Fibroblast of lung (primary cell): ENCODE measurements around the gene ONECUT1. TPM values are rescaled to one million over a fixed set of nuclear protein-coding genes. Genes with fewer than 3 reads are reported as not detected.

Experiments used
- DNase-seq, 2 donors: peaks; one replicate each; pipeline versions ENCODE4 v3.0.0 to v3.0.0-alpha.2; 2010; ENCODE audit warnings: low read depth in 2 of 2
- H2AFZ ChIP-seq: 2 replicates; pipeline ENCODE4 v1.5.1; 2012; ENCODE audit warnings: low read length, control low read depth, inconsistent platforms
- H3K27ac ChIP-seq: 2 replicates; pipeline ENCODE4 v1.5.1; 2011; ENCODE audit warnings: low read length, control low read depth; ENCODE audit not compliant: insufficient read depth
- H3K27me3 ChIP-seq: 2 replicates; pipeline ENCODE4 v1.5.1; 2011; ENCODE audit warnings: mild to moderate bottlenecking, low read length; ENCODE audit not compliant: control insufficient read depth, insufficient read depth
- H3K36me3 ChIP-seq: 2 replicates; pipeline ENCODE4 v1.5.1; 2011; ENCODE audit warnings: low read length; ENCODE audit not compliant: control insufficient read depth, insufficient read depth
- H3K4me1 ChIP-seq: 2 replicates; pipeline ENCODE4 v1.5.1; 2011; ENCODE audit warnings: low read length; ENCODE audit not compliant: control insufficient read depth, insufficient read depth; ENCODE audit errors: extremely low read depth
- H3K4me2 ChIP-seq: 2 replicates; pipeline ENCODE4 v1.5.1; 2011; ENCODE audit warnings: low read length, control low read depth; ENCODE audit not compliant: insufficient read depth; ENCODE audit errors: extremely low read depth
- H3K4me3 ChIP-seq, 4 experiments: fragments of 200-600 bp in 1 of 4; sonication (generic) in 1 of 4; replicated peaks in 1 of 4; 2 replicates each; pipeline ENCODE4 v1.5.1; 2011 to 2016; ENCODE audit warnings: low read length in 4 of 4, low read depth in 3 of 4, mild to moderate bottlenecking in 3 of 4, control low read depth in 2 of 4, inconsistent platforms in 1 of 4, mixed read lengths in 1 of 4; ENCODE audit not compliant: insufficient read depth in 1 of 4; ENCODE audit errors: control extremely low read depth in 1 of 4
- H3K79me2 ChIP-seq: 2 replicates; pipeline ENCODE4 v1.5.1; 2012; ENCODE audit warnings: mild to moderate bottlenecking, low read length, inconsistent platforms; ENCODE audit not compliant: control insufficient read depth, insufficient read depth
- H3K9ac ChIP-seq: 2 replicates; pipeline ENCODE4 v1.5.1; 2011; ENCODE audit warnings: mild to moderate bottlenecking, low read length, control low read depth; ENCODE audit not compliant: insufficient read depth
- H3K9me3 ChIP-seq: 2 replicates; pipeline ENCODE4 v1.5.1; 2012; ENCODE audit warnings: low read depth, low read length; ENCODE audit not compliant: control insufficient read depth, insufficient read depth
- H4K20me1 ChIP-seq: 2 replicates; pipeline ENCODE4 v1.5.1; 2011; ENCODE audit warnings: low read length; ENCODE audit not compliant: control insufficient read depth, insufficient read depth; ENCODE audit errors: extremely low read depth
- CTCF ChIP-seq, 2 donors: IDR thresholded peaks in 1 of 2; conservative IDR thresholded peaks in 1 of 2; 1 replicate in 1 of 2; 2 replicates in 1 of 2; pipeline ENCODE4 v1.5.1; 2011 to 2012; ENCODE audit warnings: low read length in 2 of 2, control low read depth in 1 of 2, inconsistent platforms in 1 of 2, low read depth in 1 of 2, mild to moderate bottlenecking in 1 of 2
- EZH2 ChIP-seq: IDR thresholded peaks from 2 replicates; pipeline ENCODE4 v1.5.1; 2012; ENCODE audit warnings: low read length, control low read depth, mild to moderate bottlenecking; ENCODE audit errors: missing control alignments
- polyA plus RNA-seq, 2 donors: library from polyadenylated mRNA; depleted of rRNA in 1 of 2; stranded (reverse) in 1 of 2; unstranded in 1 of 2; fragments of >200 nt; gene quantifications; 2 replicates each; pipeline ENCODE4 v1.2.1, GENCODE V29; 2011 to 2012; ENCODE audit warnings: missing spikeins in 1 of 2
- total RNA-seq: library from RNA; depleted of rRNA; stranded (reverse); fragments of >200 nt; gene quantifications from 2 replicates; pipeline ENCODE4 v1.2.1, GENCODE V29; 2014

The ONECUT1 gene
- total and polyA plus RNA-seq, 2 donors (not counting 1 experiment from before 2014, with no cell fraction given): not detected

GRCh38 chr15:52709187-52709981, 80.8 kb downstream of the ONECUT1 start:
- H3K9me3 ChIP-seq: no peaks in the 10 kb centered on the region
- no peaks in the 10 kb centered on the region for H3K4me1 ChIP-seq
- no peak for DNase-seq
- no peaks in the 10 kb centered on the region for H3K79me2 ChIP-seq
- no peaks in the 10 kb centered on the region for H4K20me1 ChIP-seq
- H2AFZ ChIP-seq: no peak overlapping the region
- peak overlapping the region in 1 of 4 experiments; percentile 29 for H3K4me3 ChIP-seq
- no peaks in the 10 kb centered on the region for H3K36me3 ChIP-seq
- no peak overlapping the region for H3K27ac ChIP-seq
- H3K27me3 ChIP-seq: peaks cover 3% of the 10 kb centered on the region
- no peak overlapping the region for H3K4me2 ChIP-seq
- H3K9ac ChIP-seq: no peak overlapping the region
- TF ChIP-seq CTCF (conservative IDR thresholded peaks at IDR 0.05 in 1 of 2, IDR thresholded peaks at IDR 0.05 in 1 of 2; ENCODE audit: low read depth in 1 of 2, low read length in 2 of 2) (no peak), EZH2 (no peak)

Other genes starting within 250 kb of the ONECUT1 start
- 63.4 and 65.9 TPM in 2 replicates for gene ARPP19, start 221.3 kb downstream of the ONECUT1 start, total RNA-seq
- gene ARPP19, start 221.3 kb downstream of the ONECUT1 start, polyA plus RNA-seq: 97.0 and 97.8 TPM in 2 replicates
- 16.4 and 26.9 TPM in 2 replicates for gene ATOSA, start 110.9 kb downstream of the ONECUT1 start, total RNA-seq
- 12.2 and 14.1 TPM in 2 replicates for gene ATOSA, start 110.9 kb downstream of the ONECUT1 start, polyA plus RNA-seq